Loucy (cell line): ENCODE data around the gene EME1.

ENCODE experiments used
- H2AFZ ChIP-seq: fragments of 200-600 bp; sonication (generic); 2 replicates; pipeline ENCODE4 v1.6.0; 2016; ENCODE audit warnings: antibody characterized with exemption, mild to moderate bottlenecking, low read length, moderate library complexity
- H3F3A ChIP-seq: fragments of 200-600 bp; 2 replicates; pipeline ENCODE4 v1.6.0; 2016; ENCODE audit warnings: antibody characterized with exemption, low read depth, mild to moderate bottlenecking
- H3K27me3 ChIP-seq: fragments of 200-600 bp; sonication (generic); 2 replicates; pipeline ENCODE4 v1.6.1; 2014; ENCODE audit warnings: low read length, mild to moderate bottlenecking; ENCODE audit not compliant: insufficient read depth, poor library complexity, severe bottlenecking
- H3K36me3 ChIP-seq: fragments of 200-600 bp; sonication (generic); 2 replicates; pipeline ENCODE4 v1.6.1; 2016; ENCODE audit warnings: low read length; ENCODE audit not compliant: insufficient read depth
- H3K4me1 ChIP-seq: fragments of 200-600 bp; sonication (generic); 2 replicates; pipeline ENCODE4 v1.5.1; 2014; ENCODE audit warnings: low read length, mild to moderate bottlenecking; ENCODE audit not compliant: insufficient read depth, poor library complexity, severe bottlenecking
- H3K4me2 ChIP-seq: fragments of 200-600 bp; sonication (generic); 2 replicates; pipeline ENCODE4 v1.6.0; 2014; ENCODE audit warnings: antibody characterized with exemption, low read length, low read depth, mild to moderate bottlenecking; ENCODE audit not compliant: poor library complexity, severe bottlenecking
- H3K4me3 ChIP-seq: fragments of 200-600 bp; sonication (generic); 2 replicates; pipeline ENCODE4 v1.5.1; 2014; ENCODE audit warnings: low read length, mild to moderate bottlenecking, mixed read lengths; ENCODE audit not compliant: poor library complexity, severe bottlenecking
- H3K79me2 ChIP-seq: fragments of 200-600 bp; sonication (generic); 2 replicates; pipeline ENCODE4 v1.6.1; 2014; ENCODE audit warnings: low read length; ENCODE audit not compliant: insufficient read depth
- H3K9ac ChIP-seq: fragments of 200-600 bp; sonication (generic); 2 replicates; pipeline ENCODE4 v1.6.0; 2014; ENCODE audit warnings: mild to moderate bottlenecking, low read depth, low read length, moderate library complexity; ENCODE audit not compliant: poor library complexity, severe bottlenecking
- H3K9me2 ChIP-seq: fragments of 200-600 bp; sonication (generic); replicated peaks from 2 replicates; pipeline ENCODE4 v1.6.1; 2016; ENCODE audit warnings: low read depth, low read length, mixed read lengths
- H3K9me3 ChIP-seq: fragments of 200-600 bp; sonication (generic); 2 replicates; pipeline ENCODE4 v1.6.1; 2014; ENCODE audit warnings: mild to moderate bottlenecking, antibody characterized with exemption, low read length, low read depth; ENCODE audit not compliant: insufficient read depth
- H4K20me1 ChIP-seq: fragments of 200-600 bp; sonication (generic); 2 replicates; pipeline ENCODE4 v1.6.0; 2014; ENCODE audit warnings: antibody characterized with exemption, low read length, mild to moderate bottlenecking; ENCODE audit not compliant: insufficient read depth, poor library complexity, severe bottlenecking
- CTCF ChIP-seq: fragments of 200-600 bp; sonication (generic); conservative IDR thresholded peaks from 2 replicates; pipeline ENCODE4 v1.5.1; 2014; ENCODE audit warnings: mild to moderate bottlenecking, antibody characterized with exemption, low read length
- EZH2phosphoT487 ChIP-seq: fragments of 200-600 bp; IDR thresholded peaks from 2 replicates; pipeline ENCODE4 v1.6.1; 2018; ENCODE audit warnings: antibody characterized with exemption, mild to moderate bottlenecking, moderate library complexity, borderline replicate concordance

Gene EME1

GRCh38 chr17:50362661-50363060, 10.4 kb upstream of the EME1 start:
- Histone ChIP-seq H3K4me1 (no peaks in the 10 kb centered on the region), H3F3A (no peaks in the 10 kb centered on the region), H3K9me3 (no peaks in the 10 kb centered on the region), H3K9me2 (no peaks in the 10 kb centered on the region), H3K27me3 (no peaks in the 10 kb centered on the region), H3K79me2 (no peaks in the 10 kb centered on the region), H4K20me1 (no peaks in the 10 kb centered on the region), H3K4me2 (no peak overlapping the region), H3K9ac (no peak overlapping the region), H3K4me3 (no peak overlapping the region), H3K36me3 (peaks cover 29% of the 10 kb centered on the region; the same call in 1 of the 2 replicates), H2AFZ (no peak overlapping the region)
- TF ChIP-seq CTCF = no peak
- TF ChIP-seq EZH2phosphoT487 = no peak

- no peak overlapping the region for H3K4me3 ChIP-seq
- no peaks in the 10 kb centered on the region for H3K4me1 ChIP-seq
- no peak overlapping the region for H3K9ac ChIP-seq
- H2AFZ ChIP-seq = no peak overlapping the region
- 0 out of 2 replicates have a peak, but pooled peaks cover 3% of the 10 kb centered on the region for H3K79me2 ChIP-seq
- H3F3A ChIP-seq = no peaks in the 10 kb centered on the region
- H3K36me3 ChIP-seq = peaks cover 29% of the 10 kb centered on the region; the same call in 1 of the 2 replicates
- no peaks in the 10 kb centered on the region for H3K9me3 ChIP-seq
- H4K20me1 ChIP-seq = no peaks in the 10 kb centered on the region
- H3K9me2 ChIP-seq = no peaks in the 10 kb centered on the region
- H3K4me2 ChIP-seq = no peak overlapping the region
- H3K27me3 ChIP-seq = no peaks in the 10 kb centered on the region
- TF ChIP-seq EZH2phosphoT487 (no peak), CTCF (no peak)
Measured at GRCh38 chr17:50363217-50364060, 9.6 kb upstream of the EME1 start.

GRCh38 chr17:50364061-50364458, 9.0 kb upstream of the EME1 start:
- H3K36me3 ChIP-seq = peaks cover 29% of the 10 kb centered on the region; the same call in 1 of the 2 replicates

More at GRCh38 chr17:50364061-50364458, 9.0 kb upstream of the EME1 start:
- Histone ChIP-seq H3K9me3 (no peaks in the 10 kb centered on the region), H3F3A (no peaks in the 10 kb centered on the region), H4K20me1 (no peaks in the 10 kb centered on the region), H3K79me2 (peaks cover 7% of the 10 kb centered on the region; the same call in 1 of the 2 replicates), H3K4me1 (no peaks in the 10 kb centered on the region), H3K4me3 (no peak overlapping the region), H3K9me2 (no peaks in the 10 kb centered on the region), H3K9ac (no peak overlapping the region), H2AFZ (no peak overlapping the region), H3K27me3 (no peaks in the 10 kb centered on the region), H3K4me2 (no peak overlapping the region)
- TF ChIP-seq CTCF (no peak), EZH2phosphoT487 (no peak)
